Bone marrow (tissue), 2 donors: ENCODE results near the gene NAPB.
"Not testable (repeated sequence)": the region's sequence is repeated elsewhere in the genome, so short reads cannot be mapped to it uniquely, and the experiment has no call there.

ENCODE experiments used
- DNase-seq, 2 donors: peaks; one replicate each; lab custom pipeline; 2025; lab: John Stamatoyannopoulos, UW

The NAPB gene

GRCh38 chr20:23367770-23368169, 53.5 kb downstream of the NAPB start:
- no peak for DNase-seq

GRCh38 chr20:23366384-23366783, 54.9 kb downstream of the NAPB start:
- DNase-seq: peak in 1 of 2 donors; percentile 21

GRCh38 chr20:23365390-23366165, 55.7 kb downstream of the NAPB start:
- no peak for DNase-seq

- no peak for DNase-seq
Observed at GRCh38 chr20:23363257-23363649, 58.0 kb downstream of the NAPB start.

- DNase-seq: peak in 1 of 2 donors; percentile 55
Observed at GRCh38 chr20:23362392-23363256, 58.7 kb downstream of the NAPB start.

- DNase-seq: peak; percentile 88 to 96
Observed at GRCh38 chr20:23361476-23362391, 59.6 kb downstream of the NAPB start, which contains the start of gene GZF1. Gene GZF1, plus strand, starts transcription at chr20:23362182. Its CDS starts 2,202 bp downstream, at chr20:23364384.

GRCh38 chr20:23361119-23361475, 60.2 kb downstream of the NAPB start:
- DNase-seq: no peak

GRCh38 chr20:23360531-23360930, 60.8 kb downstream of the NAPB start:
- DNase-seq: no peak

- no peak for DNase-seq
Observed at GRCh38 chr20:23358923-23359593, 62.2 kb downstream of the NAPB start.

GRCh38 chr20:23358563-23358906, 62.8 kb downstream of the NAPB start:
- DNase-seq: no peak

- DNase-seq: peak; percentile 95 to 97
Observed at GRCh38 chr20:23357767-23358562, 63.3 kb downstream of the NAPB start.

GRCh38 chr20:23356203-23356602, 65.1 kb downstream of the NAPB start:
- no peak for DNase-seq

- DNase-seq: peak in 1 of 2 donors; percentile 38
Observed at GRCh38 chr20:23350904-23351838, 70.1 kb downstream of the NAPB start.

GRCh38 chr20:23350196-23350903, 70.9 kb downstream of the NAPB start, which contains the start of gene NXT1:
Gene NXT1, plus strand, starts transcription at chr20:23350791. Its CDS starts 3,251 bp downstream, at chr20:23354042.
- DNase-seq: peak; percentile 79 to 85

GRCh38 chr20:23349338-23350195, 71.7 kb downstream of the NAPB start:
- peak in 1 of 2 donors; percentile 83 for DNase-seq

GRCh38 chr20:23348510-23348909, 72.8 kb downstream of the NAPB start:
- not testable (repeated sequence) for DNase-seq

- DNase-seq: no peak
Observed at GRCh38 chr20:23347791-23348190, 73.5 kb downstream of the NAPB start.

GRCh38 chr20:23346002-23346401, 75.3 kb downstream of the NAPB start:
- no peak for DNase-seq
